H9 (cell line): ENCODE measurements around the gene RAB29. TPM values are rescaled to one million over a fixed set of nuclear protein-coding genes. Genes with fewer than 3 reads are reported as not detected.
A peak's percentile ranks its signal among the peaks of the same experiment; 100 is the strongest.

Experiments
- DNase-seq: peaks from one replicate; pipeline ENCODE4 v3.0.0-alpha.2; 2017
- H2AFZ ChIP-seq: one replicate; pipeline ENCODE4 v1.6.1; 2013; ENCODE audit warnings: mild to moderate bottlenecking, low read length, control low read depth, moderate library complexity
- H2AK5ac ChIP-seq: 2 replicates; pipeline ENCODE4 v1.6.1; 2013; ENCODE audit warnings: low read length, control low read depth, mixed read lengths; ENCODE audit not compliant: insufficient read length
- H2BK120ac ChIP-seq: one replicate; pipeline ENCODE4 v1.6.1; 2013; ENCODE audit warnings: low read depth, mild to moderate bottlenecking, low read length, control low read depth, inconsistent platforms; ENCODE audit not compliant: poor library complexity, severe bottlenecking
- H2BK12ac ChIP-seq: 2 replicates; pipeline ENCODE4 v1.6.1; 2013; ENCODE audit warnings: low read length, control low read depth, mixed read lengths, low read depth; ENCODE audit not compliant: insufficient read length
- H2BK15ac ChIP-seq: 2 replicates; pipeline ENCODE4 v1.6.1; 2013; ENCODE audit warnings: low read depth, low read length, control low read depth
- H2BK20ac ChIP-seq: one replicate; pipeline ENCODE4 v1.6.1; 2013; ENCODE audit warnings: low read depth, mild to moderate bottlenecking, low read length, control low read depth, inconsistent platforms; ENCODE audit not compliant: poor library complexity, severe bottlenecking
- H2BK5ac ChIP-seq: 2 replicates; pipeline ENCODE4 v1.6.1; 2013; ENCODE audit warnings: low read length, control low read depth, mixed read lengths; ENCODE audit not compliant: insufficient read length
- H3K14ac ChIP-seq: 2 replicates; pipeline ENCODE4 v1.6.1; 2013; ENCODE audit warnings: low read length, control low read depth; ENCODE audit not compliant: insufficient read depth
- H3K18ac ChIP-seq: 2 replicates; pipeline ENCODE4 v1.6.1; 2013; ENCODE audit warnings: low read depth, mild to moderate bottlenecking, mixed read lengths, low read length, control low read depth; ENCODE audit not compliant: insufficient read length
- H3K23ac ChIP-seq: 2 replicates; pipeline ENCODE4 v1.6.1; 2013; ENCODE audit warnings: low read length, control low read depth, mixed read lengths, low read depth; ENCODE audit not compliant: insufficient read length
- H3K23me2 ChIP-seq: 2 replicates; pipeline ENCODE4 v1.6.1; 2013; ENCODE audit warnings: low read depth, mild to moderate bottlenecking, mixed read lengths, low read length, control low read depth; ENCODE audit not compliant: insufficient read length, poor library complexity, severe bottlenecking
- H3K27ac ChIP-seq: 2 replicates; pipeline ENCODE4 v1.5.1; 2013; ENCODE audit warnings: low read length, control low read depth, mixed read lengths, low read depth; ENCODE audit not compliant: insufficient read length
- H3K27me3 ChIP-seq: 2 replicates; pipeline ENCODE4 v1.6.1; 2013; ENCODE audit warnings: low read length, control low read depth, inconsistent platforms; ENCODE audit not compliant: insufficient read depth
- H3K4ac ChIP-seq: 2 replicates; pipeline ENCODE4 v1.6.1; 2013; ENCODE audit warnings: low read depth, mild to moderate bottlenecking, control low read depth, inconsistent platforms, low read length, moderate library complexity
- H3K4me1 ChIP-seq: 2 replicates; pipeline ENCODE4 v1.6.1; 2013; ENCODE audit warnings: low read length, control low read depth, inconsistent platforms; ENCODE audit not compliant: insufficient read depth
- H3K4me2 ChIP-seq: 2 replicates; pipeline ENCODE4 v1.6.1; 2013; ENCODE audit warnings: low read length, control low read depth, mixed read lengths; ENCODE audit not compliant: insufficient read length, insufficient read depth
- H3K56ac ChIP-seq: 2 replicates; pipeline ENCODE4 v1.6.1; 2013; ENCODE audit warnings: low read depth, mild to moderate bottlenecking, mixed read lengths, low read length, control low read depth; ENCODE audit not compliant: insufficient read length
- H3K79me1 ChIP-seq: 2 replicates; pipeline ENCODE4 v1.6.1; 2013; ENCODE audit warnings: low read depth, mild to moderate bottlenecking, moderate library complexity, low read length, control low read depth, inconsistent platforms; ENCODE audit not compliant: insufficient read depth, poor library complexity, severe bottlenecking
- H3K79me2 ChIP-seq: 2 replicates; pipeline ENCODE4 v1.6.1; 2013; ENCODE audit warnings: low read length, control low read depth, inconsistent platforms; ENCODE audit not compliant: insufficient read depth
- H3K9ac ChIP-seq: 2 replicates; pipeline ENCODE4 v1.6.1; 2013; ENCODE audit warnings: low read length, control low read depth, mixed read lengths; ENCODE audit not compliant: insufficient read length; ENCODE audit errors: extremely low read depth
- H3K9me3 ChIP-seq: one replicate; pipeline ENCODE4 v1.6.1; 2013; ENCODE audit warnings: low read depth, low read length, inconsistent platforms; ENCODE audit not compliant: control insufficient read depth
- H3T11ph ChIP-seq: one replicate; pipeline ENCODE4 v1.6.1; 2013; ENCODE audit warnings: mild to moderate bottlenecking, low read length, control low read depth, inconsistent platforms
- H4K20me1 ChIP-seq: one replicate; pipeline ENCODE4 v1.6.1; 2013; ENCODE audit not compliant: control insufficient read depth, insufficient read length, insufficient read depth
- H4K5ac ChIP-seq: 2 replicates; pipeline ENCODE4 v1.6.1; 2013; ENCODE audit warnings: low read depth, mild to moderate bottlenecking, mixed read lengths, low read length, control low read depth; ENCODE audit not compliant: insufficient read length
- H4K8ac ChIP-seq: replicated peaks from 2 replicates; pipeline ENCODE4 v1.6.1; 2013; ENCODE audit warnings: low read length, control low read depth, mixed read lengths, low read depth; ENCODE audit not compliant: insufficient read length
- H4K91ac ChIP-seq: 2 replicates; pipeline ENCODE4 v1.6.1; 2013; ENCODE audit warnings: low read depth, mild to moderate bottlenecking, moderate library complexity, mixed read lengths, low read length, control low read depth; ENCODE audit not compliant: insufficient read length
- H3K27ac Mint-ChIP-seq, 3 experiments: 2 replicates in 2 of 3; 3 replicates in 1 of 3; pipeline ENCODE4 v1.8.0; 2020 to 2021; ENCODE audit warnings: mixed read lengths in 3 of 3, mild to moderate bottlenecking in 1 of 3, moderate library complexity in 1 of 3
- H3K27me3 Mint-ChIP-seq: 2 replicates; pipeline ENCODE4 v1.8.0; 2021; ENCODE audit warnings: low read depth, mild to moderate bottlenecking, moderate library complexity, mixed read lengths
- H3K36me3 Mint-ChIP-seq, 3 experiments: 2 replicates in 2 of 3; 3 replicates in 1 of 3; pipeline ENCODE4 v1.8.0; 2020 to 2021; ENCODE audit warnings: low read depth in 3 of 3, mixed read lengths in 3 of 3; ENCODE audit not compliant: insufficient read depth in 1 of 3
- H3K4me1 Mint-ChIP-seq, 2 experiments: 2 replicates each; pipeline ENCODE4 v1.8.0; 2020; ENCODE audit warnings: mixed read lengths in 2 of 2
- H3K4me3 Mint-ChIP-seq, 2 experiments: 2 replicates in 1 of 2; 3 replicates in 1 of 2; pipeline ENCODE4 v1.8.0; 2020 to 2021; ENCODE audit warnings: mild to moderate bottlenecking in 2 of 2, mixed read lengths in 2 of 2, moderate library complexity in 1 of 2
- H3K9me3 Mint-ChIP-seq, 2 experiments: 2 replicates in 1 of 2; 3 replicates in 1 of 2; pipeline ENCODE4 v1.8.0; 2020; ENCODE audit warnings: mild to moderate bottlenecking in 2 of 2, mixed read lengths in 2 of 2, moderate library complexity in 1 of 2
- CTCF ChIP-seq: fragments of 200-600 bp; sonication (generic); conservative IDR thresholded peaks from 3 replicates; pipeline ENCODE4 v1.8.0; 2021; ENCODE audit warnings: antibody characterized with exemption, mild to moderate bottlenecking
- WGBS: extraction: QIAGEN DNeasy Blood & Tissue Kit; methylation state at CpG from one replicate; pipeline ENCODE4 v1.1.7; 2013; ENCODE audit warnings: missing lambda C conversion rate, low lambda C conversion rate, mixed read lengths; ENCODE audit not compliant: insufficient read length; ENCODE audit errors: extremely low coverage; 5-methylcytosine and 5-hydroxymethylcytosine counted together
- total RNA-seq: library from RNA; stranded (reverse); gene quantifications from 2 replicates; pipeline ENCODE4 v1.2.1, GENCODE V29; 2021

RAB29 gene
- total RNA-seq, 1 experiment from 2014 or later: 4.2 TPM

- no peak overlapping the region for H3K27ac Mint-ChIP-seq
- WGBS: no CpG with 5 or more reads among the region's 36 CpGs
- H3K27me3 Mint-ChIP-seq: peaks cover 63% of the 10 kb centered on the region
Measured at GRCh38 chr1:205774198-205775014, 876 bp downstream of the RAB29 start.

More at GRCh38 chr1:205774198-205775014, 876 bp downstream of the RAB29 start:
- H3K4me1 ChIP-seq: no peaks in the 10 kb centered on the region
- H3K27ac ChIP-seq: no peak overlapping the region
- H4K91ac ChIP-seq: no peak overlapping the region
- no peaks in the 10 kb centered on the region for H3K79me2 ChIP-seq
- H3K4me2 ChIP-seq: peak overlapping the region; percentile 83
- peak; percentile 73 for DNase-seq
- no peak overlapping the region for H2BK15ac ChIP-seq
- H3K4ac ChIP-seq: no peak overlapping the region
- H2BK12ac ChIP-seq: no peak overlapping the region
- no peak overlapping the region for H2BK20ac ChIP-seq
- no peak overlapping the region for H3T11ph ChIP-seq
- H3K14ac ChIP-seq: no peak overlapping the region
- no peaks in the 10 kb centered on the region for H4K20me1 ChIP-seq
- H3K79me1 ChIP-seq: no peaks in the 10 kb centered on the region
- no peak overlapping the region for H2BK5ac ChIP-seq
- H3K4me3 Mint-ChIP-seq: peak overlapping the region; percentile 83 to 94
- H3K9ac ChIP-seq: no peak overlapping the region
- peaks cover 17 to 19% of the 10 kb centered on the region in 2 experiments for H3K4me1 Mint-ChIP-seq
- H3K9me3 Mint-ChIP-seq: peaks cover 9 to 13% of the 10 kb centered on the region in 2 experiments; a peak in 4 of 5 replicates
- peaks cover 3% of the 10 kb centered on the region; the same call in 1 of the 2 replicates for H3K27me3 ChIP-seq
- no peak overlapping the region for H4K8ac ChIP-seq
- H2AK5ac ChIP-seq: no peak overlapping the region
- no peak overlapping the region for H4K5ac ChIP-seq
- TF ChIP-seq CTCF: no peak
- H3K23ac ChIP-seq: no peak overlapping the region
- no peak overlapping the region for H3K18ac ChIP-seq
- no peaks in the 10 kb centered on the region for H3K9me3 ChIP-seq
- H2AFZ ChIP-seq: no peak overlapping the region
- H3K36me3 Mint-ChIP-seq: peaks cover 0 to 6% (median 3%) of the 10 kb centered on the region in 3 experiments; a peak in 3 of 7 replicates
- H3K56ac ChIP-seq: no peak overlapping the region
- H3K23me2 ChIP-seq: peaks cover 6% of the 10 kb centered on the region
- H2BK120ac ChIP-seq: no peak overlapping the region
